Activated CD4-positive, alpha-beta T cell treated with anti-CD3 and anti-CD28 coated beads, Interleukin-2, amount 50 U/mL, for 24 hours (primary cell): ENCODE measurements around the gene CAMK4.

Experiments used
- DNase-seq, 2 donors: peaks; one replicate each; pipeline ENCODE4 v3.0.0-alpha.2; 2020; ENCODE audit warnings: low read depth in 1 of 2, low spot score in 1 of 2

The CAMK4 gene

GRCh38 chr5:111486055-111486454 lies 261.9 kb downstream of the CAMK4 start:
- DNase-seq = no peak

DNA sequence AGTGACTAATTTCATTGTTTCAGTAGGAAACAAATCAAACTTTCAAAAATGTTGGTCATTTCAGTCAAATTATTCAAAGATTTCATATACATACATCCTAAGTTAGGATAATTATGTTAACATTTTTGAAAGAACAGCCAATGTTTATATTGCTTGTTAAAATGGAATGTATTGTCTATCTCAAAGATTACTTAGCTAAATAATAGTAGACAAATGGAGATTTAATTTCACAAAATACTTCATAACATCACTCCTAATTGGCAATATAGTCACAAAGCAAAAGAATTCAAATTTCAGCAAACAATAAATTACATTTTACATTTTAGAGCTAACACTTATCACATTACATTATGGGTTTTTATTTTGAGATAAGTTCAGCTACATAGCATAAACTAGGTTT lies 262.7 kb downstream of the CAMK4 start:
- no peak for DNase-seq

DNA sequence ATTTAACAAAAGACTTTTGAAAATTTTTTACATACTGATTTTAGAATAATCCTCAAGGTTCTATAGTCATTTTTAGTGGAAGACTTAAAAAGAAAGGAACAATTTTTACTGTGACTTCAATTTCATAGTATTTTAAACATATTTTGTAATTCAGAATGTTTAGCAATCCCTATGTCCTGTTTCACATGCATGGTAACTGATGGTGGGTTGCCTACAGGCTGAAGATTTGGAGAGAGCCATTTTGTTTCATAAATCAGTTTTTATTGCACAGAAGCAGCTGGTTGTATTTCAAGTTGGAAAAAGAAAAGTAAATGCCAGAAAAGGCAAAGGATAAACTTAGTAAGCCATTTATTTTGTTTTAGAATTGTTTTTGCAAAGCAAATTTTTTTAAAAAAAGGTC lies 264.2 kb downstream of the CAMK4 start:
- no peak for DNase-seq

GRCh38 chr5:111493031-111493430 lies 268.8 kb downstream of the CAMK4 start:
- no peak for DNase-seq

DNA sequence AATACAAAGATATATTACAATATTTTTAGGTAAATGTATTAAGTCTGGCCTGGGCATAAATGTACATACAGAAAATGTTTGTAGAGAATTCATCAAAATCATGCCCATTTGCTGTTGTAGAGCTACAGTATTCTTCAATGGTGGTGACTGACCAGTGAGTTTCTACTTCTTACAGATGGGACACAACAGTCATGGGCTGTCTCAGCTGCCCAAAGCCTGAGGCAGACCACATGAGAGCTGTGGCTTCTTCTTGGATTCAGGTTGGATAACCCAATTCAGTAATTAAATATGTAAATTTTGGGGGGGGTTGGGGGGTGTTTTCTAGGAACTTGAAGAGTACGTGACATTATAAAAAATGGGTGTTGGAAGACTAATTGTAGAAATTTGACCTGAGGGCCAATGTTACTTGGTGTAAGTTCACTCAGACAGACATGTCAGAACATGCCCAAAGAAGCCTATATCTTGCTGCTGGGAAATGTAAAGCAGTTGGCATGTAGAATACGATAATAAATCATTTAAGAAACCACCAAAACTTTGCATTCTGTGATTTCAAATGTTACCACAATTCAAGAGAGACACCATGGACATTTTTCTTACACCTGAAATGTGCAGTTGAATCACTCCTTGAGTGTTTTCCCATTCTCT lies 270.3 kb downstream of the CAMK4 start:
- DNase-seq = no peak

DNA sequence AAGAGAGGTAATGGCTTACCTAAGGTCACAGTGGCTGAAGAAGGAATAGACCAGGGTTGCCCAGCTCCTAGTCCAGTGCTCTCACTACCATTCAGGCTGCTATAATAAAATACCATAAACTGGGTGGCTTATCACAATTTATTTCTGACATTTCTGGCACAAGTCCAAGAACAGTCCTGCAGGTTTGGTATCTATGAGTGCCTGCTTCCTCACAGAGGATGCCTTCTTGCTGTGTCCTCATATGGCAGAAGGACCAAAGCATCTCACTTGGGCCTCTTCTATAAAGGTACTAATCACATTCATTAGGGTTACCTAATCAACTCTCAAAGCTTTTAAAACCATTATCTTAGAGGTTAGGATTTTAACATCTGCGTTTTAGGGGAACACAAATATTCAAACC lies 271.0 kb downstream of the CAMK4 start:
- no peak for DNase-seq

DNA sequence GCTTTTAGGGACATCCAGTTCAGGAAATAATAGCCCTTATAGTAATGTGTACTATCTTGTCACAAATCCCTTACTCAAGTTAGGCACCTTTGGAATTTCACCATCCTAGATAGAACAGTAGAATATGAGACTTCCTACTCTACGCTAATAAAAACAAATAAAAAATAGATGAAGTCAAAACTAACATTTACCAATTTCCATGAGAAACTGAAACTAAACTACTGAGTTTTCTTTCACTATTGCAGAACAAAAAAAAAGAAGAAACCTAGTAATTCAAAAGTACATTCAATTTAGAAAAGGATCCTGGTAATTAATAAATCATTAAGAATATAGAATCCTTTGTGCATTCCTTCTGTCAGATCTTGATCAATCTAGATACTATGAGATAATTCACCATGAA lies 274.2 kb downstream of the CAMK4 start:
- DNase-seq = no peak

- no peak for DNase-seq
Observed at GRCh38 chr5:111502956-111503355, 278.8 kb downstream of the CAMK4 start.

- no peak for DNase-seq
Observed at GRCh38 chr5:111505096-111505495, 280.9 kb downstream of the CAMK4 start.

GRCh38 chr5:111507276-111507675 lies 283.1 kb downstream of the CAMK4 start:
- DNase-seq = no peak

DNA sequence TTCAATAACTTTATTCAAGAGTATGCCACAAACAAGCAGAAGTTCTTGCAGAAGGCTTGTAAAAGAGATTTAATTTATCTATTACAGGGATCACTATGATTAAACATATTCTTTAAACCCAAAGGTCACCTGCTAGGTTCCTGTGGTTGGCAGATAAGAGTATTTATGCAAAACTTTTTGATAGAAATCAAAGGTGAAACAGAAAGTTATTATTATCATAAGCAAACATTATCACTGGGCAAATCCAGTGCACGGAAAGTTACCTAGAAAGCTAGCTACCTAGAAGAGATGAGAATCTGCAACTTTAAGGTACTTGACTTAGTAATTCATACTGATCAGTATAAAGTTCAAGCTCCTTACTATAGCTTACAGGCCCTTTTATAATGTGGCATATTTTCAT lies 284.9 kb downstream of the CAMK4 start:
- no peak for DNase-seq

DNA sequence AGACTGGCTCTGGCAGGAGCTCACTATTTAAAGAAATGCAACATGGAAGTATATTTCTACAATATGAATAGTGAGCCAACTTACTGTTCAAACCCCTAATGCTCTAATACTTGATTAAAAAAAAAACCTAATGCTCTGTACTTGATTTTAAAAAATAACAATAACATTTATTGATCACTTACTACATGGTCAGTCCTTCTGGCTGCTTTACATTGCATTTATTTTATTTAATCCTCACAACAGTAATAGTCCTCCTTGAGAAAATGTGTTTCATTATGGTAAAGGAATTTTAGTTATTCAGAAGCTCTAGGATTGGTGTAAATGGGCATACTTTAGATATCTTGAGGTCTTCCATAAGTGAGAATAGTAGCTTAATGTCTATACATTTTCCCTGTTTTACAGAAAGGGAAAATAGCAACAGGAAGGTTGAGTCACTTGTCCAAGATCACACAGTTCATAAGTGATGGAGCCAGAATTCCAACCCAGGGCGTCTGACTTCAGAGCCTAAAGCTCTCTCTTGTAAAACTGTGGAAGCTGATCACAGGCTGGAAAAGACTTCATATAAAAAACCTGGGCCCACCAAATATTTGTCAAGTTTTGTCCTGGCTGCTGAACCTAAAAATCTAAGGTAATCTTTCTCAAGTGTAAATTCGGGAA lies 287.1 kb downstream of the CAMK4 start:
- no peak for DNase-seq

GRCh38 chr5:111511831-111512374 lies 287.7 kb downstream of the CAMK4 start:
- peak in 1 of 2 donors; percentile 2 for DNase-seq

DNA sequence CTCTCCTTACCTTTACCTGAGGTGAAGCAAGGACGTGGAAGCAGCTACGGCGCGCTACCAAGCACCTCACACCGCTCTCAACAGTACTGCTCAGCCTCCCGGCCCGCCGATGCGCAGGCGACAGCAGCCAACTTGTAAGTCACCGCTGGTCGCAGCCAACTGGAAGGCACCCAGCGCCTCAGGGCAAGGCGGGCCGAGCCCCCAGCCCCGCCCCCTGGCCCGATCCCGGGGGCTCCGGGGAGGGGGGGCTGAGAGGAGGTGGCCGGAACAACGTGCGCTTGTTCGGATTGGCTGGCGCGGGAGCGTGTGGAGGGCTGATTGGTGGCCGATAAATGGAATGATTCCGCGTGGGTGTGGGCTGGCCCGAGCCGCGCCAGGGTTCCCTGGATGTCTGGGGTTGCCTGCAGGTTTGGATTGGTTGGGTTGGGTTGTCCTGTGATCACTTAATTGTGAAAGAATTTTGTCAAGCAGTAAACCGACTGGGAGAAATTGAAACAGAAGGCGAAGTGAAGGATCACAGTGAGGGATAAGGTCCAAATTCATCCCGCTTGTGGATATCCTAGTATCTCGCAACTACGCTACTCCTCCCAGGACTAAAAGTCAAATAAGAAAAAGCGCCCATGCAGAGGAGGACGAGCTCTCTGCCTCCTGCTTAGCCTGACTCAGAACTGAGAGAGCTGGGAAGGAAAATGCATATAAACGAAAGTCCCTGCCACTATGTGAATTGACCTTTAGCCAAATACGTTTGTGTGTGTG lies 288.4 kb downstream of the CAMK4 start, which contains the start of gene STARD4:
Gene STARD4, minus strand, starts transcription at position 161 of the 756 bp plus-strand sequence. CDS start 5,102 bp downstream, outside the sequence.
- DNase-seq = peak; percentile 78 to 90

- DNase-seq = no peak
Observed at GRCh38 chr5:111513131-111513520, 288.9 kb downstream of the CAMK4 start.

DNA sequence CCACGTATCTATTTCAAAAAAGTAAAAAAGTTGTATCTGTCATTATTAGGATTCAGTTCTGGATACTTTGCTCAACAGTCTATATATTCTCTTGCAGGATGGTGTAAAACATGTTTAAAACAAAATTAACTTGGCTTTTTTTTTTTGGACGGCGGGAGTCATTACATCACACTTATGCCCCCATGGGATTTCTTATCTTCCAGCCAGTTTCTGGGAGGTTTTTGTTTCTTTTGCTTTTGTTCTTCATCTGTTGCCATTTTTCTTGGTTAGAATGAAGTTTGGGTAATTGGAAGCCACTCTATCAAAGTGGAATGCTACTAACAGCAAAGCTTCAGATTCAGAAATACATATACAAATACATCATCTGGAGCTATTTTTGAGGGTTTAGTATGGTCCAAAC lies 289.9 kb downstream of the CAMK4 start:
- DNase-seq = no peak

GRCh38 chr5:111517853-111518501 lies 293.8 kb downstream of the CAMK4 start:
- DNase-seq = no peak

GRCh38 chr5:111518777-111519176 lies 294.6 kb downstream of the CAMK4 start:
- no peak for DNase-seq

- no peak for DNase-seq
Observed at GRCh38 chr5:111520908-111521307, 296.7 kb downstream of the CAMK4 start.

- DNase-seq = no peak
Observed at GRCh38 chr5:111528056-111528455, 303.9 kb downstream of the CAMK4 start.

- DNase-seq = peak; percentile 29 to 72
Observed at GRCh38 chr5:111530298-111530740, 306.1 kb downstream of the CAMK4 start.
